H1 (cell line): ENCODE data around the gene CDON. TPM values are rescaled to one million over a fixed set of nuclear protein-coding genes. Genes with fewer than 3 reads are reported as not detected.

Source experiments
- CHD7 ChIP-seq: fragments of 300-600 bp; sonication (generic); IDR thresholded peaks from 2 replicates; pipeline ENCODE4 v1.7.1; 2012; ENCODE audit warnings: low read length, moderate library complexity, mild to moderate bottlenecking, inconsistent platforms; ENCODE audit not compliant: insufficient replicate concordance
- CTCF ChIP-seq, 3 experiments: IDR thresholded peaks; 1 replicate in 2 of 3; 2 replicates in 1 of 3; pipeline versions ENCODE4 v1.5.1 to v1.6.1; 2011; ENCODE audit warnings: low read length in 3 of 3, mild to moderate bottlenecking in 3 of 3, inconsistent platforms in 2 of 3, low read depth in 1 of 3, moderate library complexity in 1 of 3; ENCODE audit not compliant: insufficient read depth in 1 of 3; ENCODE audit errors: control extremely low read depth in 1 of 3
- JUN ChIP-seq: IDR thresholded peaks from 2 replicates; pipeline ENCODE4 v1.6.1; 2011; ENCODE audit warnings: low read depth, mild to moderate bottlenecking, improper control_type of control experiment, low read length
- MAX ChIP-seq: IDR thresholded peaks from 2 replicates; pipeline ENCODE4 v1.6.1; 2012; ENCODE audit warnings: inconsistent platforms
- NRF1 ChIP-seq: IDR thresholded peaks from 2 replicates; pipeline ENCODE4 v1.6.1; 2011; ENCODE audit warnings: mild to moderate bottlenecking, low read depth, low read length, improper control_type of control experiment
- RNF2 ChIP-seq: fragments of 200-900, 300-1000 bp; sonication (generic); IDR thresholded peaks from 2 replicates; pipeline ENCODE4 v1.7.1; 2016; ENCODE audit warnings: borderline replicate concordance, low read depth, mild to moderate bottlenecking, antibody characterized with exemption, low read length; ENCODE audit not compliant: poor library complexity, severe bottlenecking; ENCODE audit errors: missing control alignments
- SRF ChIP-seq: IDR thresholded peaks from 2 replicates; pipeline ENCODE4 v1.6.1; 2011; ENCODE audit warnings: mild to moderate bottlenecking, low read depth, low read length, moderate library complexity
- TAF7 ChIP-seq: optimal IDR thresholded peaks from 2 replicates; pipeline ENCODE3; 2011; ENCODE audit warnings: low read depth, mild to moderate bottlenecking, inconsistent platforms, low read length, moderate library complexity, borderline replicate concordance
- TCF12 ChIP-seq: IDR thresholded peaks from 2 replicates; pipeline ENCODE4 v1.6.1; 2011; ENCODE audit warnings: low read depth, mild to moderate bottlenecking, low read length
- polyA plus RNA-seq, 7 experiments: library from polyadenylated mRNA; depleted of rRNA in 3 of 7; stranded (reverse) in 5 of 7; unstranded in 2 of 7; fragments of >200 nt in 5 of 7; fragments of 200-250 nt in 2 of 7; gene quantifications; 1 replicate in 5 of 7; 2 replicates in 1 of 7; 4 replicates in 1 of 7; pipeline versions ENCODE4 v1.2.1 to v1.2.3, GENCODE V29; 2011 to 2013; ENCODE audit warnings: missing spikeins in 2 of 7, mixed read lengths in 2 of 7
- total RNA-seq: library from RNA; stranded (reverse); fragmentation: NEBNext Ultra II Directional; extraction: Animal tissue kit (Norgen Biotek cat#: 25700); gene quantifications from 2 replicates; pipeline ENCODE4 v1.2.1, GENCODE V29; 2021

The CDON gene
- total and polyA plus RNA-seq, 2 of the 8 experiments (the other 6 are each of a cell fraction or from before 2014, with no cell fraction given), result 11.0 to 32.5 TPM

DNA sequence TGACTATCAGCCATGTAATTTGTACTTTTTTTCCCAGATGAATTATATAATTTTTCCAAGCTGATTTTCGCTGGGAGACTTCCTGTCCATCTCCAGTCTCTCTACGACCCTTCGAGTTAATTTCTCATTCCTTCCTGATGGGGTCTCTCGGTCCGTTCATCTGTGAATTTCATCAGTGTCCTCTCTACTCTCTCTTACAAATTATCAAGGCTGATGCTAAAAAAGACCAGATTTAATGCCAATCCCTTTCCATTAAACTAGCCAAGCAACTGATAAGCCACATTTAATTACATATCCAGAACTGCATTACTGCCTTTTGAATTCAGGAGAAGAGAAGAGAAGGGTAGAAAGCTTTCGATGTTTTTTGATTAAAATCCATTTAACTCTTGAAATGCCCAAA, 91.0 kb downstream of the CDON start (continued):
- no peak for TF ChIP-seq CHD7
- no peak for TF ChIP-seq CTCF (IDR thresholded peaks at IDR 0.05; ENCODE audit: control extremely low read depth in 1 of 3, insufficient read depth in 1 of 3, low read depth in 1 of 3, low read length in 3 of 3)
- TF ChIP-seq TCF12, result no peak
- no peak for TF ChIP-seq NRF1
- no peak for TF ChIP-seq RNF2
- TF ChIP-seq MAX, result no peak
- no peak for TF ChIP-seq TAF7
- TF ChIP-seq SRF, result no peak
- no peak for TF ChIP-seq JUN
